Measurements from ENCODE around the gene RPS6KA2.
A peak's percentile ranks its signal among the peaks of the same experiment; 100 is the strongest.

RPS6KA2 gene

DNA sequence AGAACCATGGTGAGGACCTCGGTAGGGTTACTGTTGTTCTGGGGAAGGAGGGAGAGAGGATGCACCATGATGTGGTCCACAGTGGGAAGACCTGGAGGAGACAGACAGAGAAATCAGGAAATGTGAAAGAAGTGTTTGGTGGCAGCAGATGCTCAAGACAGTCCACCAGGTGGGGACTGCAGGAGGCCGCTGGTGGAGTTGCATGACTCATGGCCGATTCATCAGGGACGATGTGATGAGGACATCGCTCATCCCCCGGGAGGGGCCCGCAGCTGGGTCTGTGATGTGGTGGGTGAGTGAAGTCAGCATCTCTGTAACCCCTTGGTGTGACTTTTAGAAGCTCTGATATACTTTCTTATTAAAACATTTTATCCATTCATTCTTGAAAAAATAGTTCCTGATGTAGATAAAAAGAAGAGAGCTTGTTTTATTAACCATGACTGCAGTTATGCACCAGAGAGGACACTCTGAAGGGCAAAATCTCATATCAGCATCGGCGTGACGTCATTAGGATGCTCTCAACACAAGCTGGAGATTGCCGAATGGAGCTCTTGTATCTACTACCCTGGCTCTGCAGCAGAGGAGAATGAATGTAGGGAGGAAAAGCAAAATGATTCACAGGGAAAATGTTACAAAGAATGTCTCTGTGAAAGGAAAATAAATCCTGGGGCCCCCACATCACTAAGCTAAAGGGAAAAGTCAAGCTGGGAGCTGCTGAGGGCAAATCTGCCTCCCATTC lies 111.8 kb downstream of the RPS6KA2 start:
- DNase-seq = no peak

DNA sequence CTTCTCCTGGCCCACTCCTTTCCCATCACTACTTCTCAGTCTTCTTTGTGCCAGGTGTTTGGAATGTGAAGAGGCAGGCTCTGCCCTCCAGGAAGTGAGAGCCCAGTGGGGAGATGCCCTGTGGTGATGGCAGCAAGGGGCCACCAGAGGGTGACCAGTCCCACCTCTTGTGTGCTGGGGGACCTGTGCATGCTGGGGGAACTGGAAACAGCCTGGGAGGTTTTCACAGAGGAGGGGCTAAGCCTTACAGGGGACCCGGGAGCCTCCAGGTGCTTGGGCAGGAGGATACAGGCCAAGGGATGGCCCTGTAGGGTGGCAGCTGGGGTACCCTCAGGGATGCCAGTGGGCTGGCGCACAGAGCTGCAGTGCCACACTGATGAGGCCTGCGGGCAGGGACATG lies 112.9 kb downstream of the RPS6KA2 start:
- no peaks in the 10 kb centered on the region; the same call in 1 of the 2 replicates for H3K36me3 ChIP-seq
- H3K27ac ChIP-seq = no peak overlapping the region
- H3K27me3 ChIP-seq (ENCODE audit: insufficient read depth, low read depth, severe bottlenecking) = no peaks in the 10 kb centered on the region
- TF ChIP-seq, protein P1, sequence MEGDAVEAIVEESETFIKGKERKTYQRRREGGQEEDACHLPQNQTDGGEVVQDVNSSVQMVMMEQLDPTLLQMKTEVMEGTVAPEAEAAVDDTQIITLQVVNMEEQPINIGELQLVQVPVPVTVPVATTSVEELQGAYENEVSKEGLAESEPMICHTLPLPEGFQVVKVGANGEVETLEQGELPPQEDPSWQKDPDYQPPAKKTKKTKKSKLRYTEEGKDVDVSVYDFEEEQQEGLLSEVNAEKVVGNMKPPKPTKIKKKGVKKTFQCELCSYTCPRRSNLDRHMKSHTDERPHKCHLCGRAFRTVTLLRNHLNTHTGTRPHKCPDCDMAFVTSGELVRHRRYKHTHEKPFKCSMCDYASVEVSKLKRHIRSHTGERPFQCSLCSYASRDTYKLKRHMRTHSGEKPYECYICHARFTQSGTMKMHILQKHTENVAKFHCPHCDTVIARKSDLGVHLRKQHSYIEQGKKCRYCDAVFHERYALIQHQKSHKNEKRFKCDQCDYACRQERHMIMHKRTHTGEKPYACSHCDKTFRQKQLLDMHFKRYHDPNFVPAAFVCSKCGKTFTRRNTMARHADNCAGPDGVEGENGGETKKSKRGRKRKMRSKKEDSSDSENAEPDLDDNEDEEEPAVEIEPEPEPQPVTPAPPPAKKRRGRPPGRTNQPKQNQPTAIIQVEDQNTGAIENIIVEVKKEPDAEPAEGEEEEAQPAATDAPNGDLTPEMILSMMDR (IDR thresholded peaks at IDR 0.05; ENCODE audit: low read depth, low read length) = peak; percentile 22; the same call in 1 of the 2 replicates
- no peaks in the 10 kb centered on the region for H3K9me3 ChIP-seq (ENCODE audit: severe bottlenecking)
- H3K4me3 ChIP-seq (ENCODE audit: low read depth, low read length) = no peak overlapping the region
- DNase-seq = no peak

More for the DNA sequence above, 111.8 kb downstream of the RPS6KA2 start:
- Histone ChIP-seq H3K27me3 (ENCODE audit: insufficient read depth, low read depth, severe bottlenecking) (no peaks in the 10 kb centered on the region), H3K4me3 (ENCODE audit: low read depth, low read length) (no peak overlapping the region), H3K27ac (no peak overlapping the region), H3K36me3 (no peaks in the 10 kb centered on the region; the same call in 1 of the 2 replicates), H3K9me3 (ENCODE audit: severe bottlenecking) (no peaks in the 10 kb centered on the region)
- TF ChIP-seq, protein P1 (IDR thresholded peaks at IDR 0.05; ENCODE audit: low read depth, low read length) = no peak

DNA sequence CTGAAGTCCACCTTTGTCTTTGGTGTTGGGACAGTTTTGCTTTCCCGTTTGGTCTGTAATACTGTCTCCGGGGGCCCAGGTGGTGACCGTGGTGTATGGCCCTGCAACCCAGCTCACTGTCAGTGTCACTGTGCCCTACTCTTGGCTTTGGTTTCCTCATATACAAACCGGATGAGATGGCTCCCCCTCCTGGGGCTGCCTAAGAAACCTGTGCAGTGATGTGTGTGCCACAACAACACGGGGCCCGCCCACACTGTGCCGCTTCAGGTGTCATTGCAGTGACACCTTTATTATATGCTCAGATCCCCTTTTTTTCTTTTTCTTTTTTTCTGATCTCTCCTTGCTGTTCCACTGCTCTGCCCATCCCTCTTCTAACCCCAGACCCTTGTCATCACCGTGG lies 114.5 kb downstream of the RPS6KA2 start:
- Histone ChIP-seq H3K27ac (no peak overlapping the region), H3K27me3 (ENCODE audit: insufficient read depth, low read depth, severe bottlenecking) (no peaks in the 10 kb centered on the region), H3K36me3 (no peaks in the 10 kb centered on the region; the same call in 1 of the 2 replicates), H3K4me3 (ENCODE audit: low read depth, low read length) (no peak overlapping the region), H3K9me3 (ENCODE audit: severe bottlenecking) (no peaks in the 10 kb centered on the region)
- TF ChIP-seq, protein P1 (IDR thresholded peaks at IDR 0.05; ENCODE audit: low read depth, low read length) = peak; percentile 49
- DNase-seq = peak; percentile 44

- Histone ChIP-seq H3K27me3 (ENCODE audit: insufficient read depth, low read depth, severe bottlenecking) (no peaks in the 10 kb centered on the region), H3K4me3 (ENCODE audit: low read depth, low read length) (no peak overlapping the region), H3K36me3 (no peaks in the 10 kb centered on the region; the same call in 1 of the 2 replicates), H3K9me3 (ENCODE audit: severe bottlenecking) (no peaks in the 10 kb centered on the region), H3K27ac (no peak overlapping the region)
- TF ChIP-seq, protein P1 (IDR thresholded peaks at IDR 0.05; ENCODE audit: low read depth, low read length) = no peak
- no peak for DNase-seq
Observed at GRCh38 chr6:166511316-166511715, 115.7 kb downstream of the RPS6KA2 start.

GRCh38 chr6:166509193-166509592 lies 117.9 kb downstream of the RPS6KA2 start:
- no peak overlapping the region for H3K27ac ChIP-seq
- no peak overlapping the region for H3K4me3 ChIP-seq (ENCODE audit: low read depth, low read length)
- no peaks in the 10 kb centered on the region; the same call in 1 of the 2 replicates for H3K36me3 ChIP-seq
- DNase-seq = no peak
- H3K27me3 ChIP-seq (ENCODE audit: insufficient read depth, low read depth, severe bottlenecking) = no peaks in the 10 kb centered on the region
- no peaks in the 10 kb centered on the region for H3K9me3 ChIP-seq (ENCODE audit: severe bottlenecking)
- TF ChIP-seq, protein P1 (IDR thresholded peaks at IDR 0.05; ENCODE audit: low read depth, low read length) = no peak
